Measurements from ENCODE around the gene SYT15.

The SYT15 gene

DNA sequence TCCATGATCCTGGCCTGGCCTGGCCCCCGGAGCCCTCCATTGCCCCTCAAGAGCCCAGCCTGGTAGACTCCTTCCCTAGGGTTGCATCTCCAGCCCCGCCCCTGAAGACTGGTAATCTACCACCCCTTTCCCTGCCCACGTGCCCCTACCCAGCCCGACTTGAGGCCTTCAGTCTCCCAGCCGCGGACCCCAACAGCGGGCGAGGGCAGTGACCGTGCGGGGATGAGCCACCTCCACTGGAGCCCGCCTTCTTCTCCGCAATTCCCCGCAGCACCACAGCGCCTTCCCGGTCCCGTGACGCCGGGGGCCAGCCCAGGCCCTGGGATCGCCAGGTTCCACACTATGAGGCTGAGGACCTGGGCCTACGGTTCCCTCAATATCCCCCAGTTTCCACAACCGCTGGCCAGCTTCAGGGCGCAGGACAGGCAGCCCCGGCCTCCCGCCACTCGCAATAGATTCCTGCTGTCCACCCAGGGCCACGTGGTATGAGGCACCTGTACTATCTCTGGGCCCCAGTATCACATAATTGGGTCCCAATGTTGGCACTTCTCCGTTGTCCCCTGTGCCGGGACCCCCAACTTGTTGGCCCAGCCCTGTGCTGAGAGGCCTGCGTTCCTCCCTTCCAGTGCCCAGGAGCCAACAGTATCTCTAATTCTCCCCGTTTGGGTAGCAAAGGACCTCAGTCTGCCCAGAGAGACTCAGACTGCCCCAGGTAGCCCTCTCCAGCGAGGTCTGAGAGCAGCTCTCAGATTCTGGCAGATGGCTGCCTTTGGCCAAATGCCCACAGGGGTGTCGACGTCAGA, 21.4 kb upstream of the SYT15 start:
- Mint-ChIP-seq H3K9me3 (no peaks in the 10 kb centered on the region), H3K27me3 (ENCODE audit: low read depth) (no peaks in the 10 kb centered on the region), H3K4me1 (no peaks in the 10 kb centered on the region), H3K27ac (no peak overlapping the region), H3K36me3 (ENCODE audit: low read depth) (no peaks in the 10 kb centered on the region), H3K4me3 (peak overlapping the region in 2 of 3 experiments; percentile 83 to 89)
- TF ChIP-seq, protein P1, sequence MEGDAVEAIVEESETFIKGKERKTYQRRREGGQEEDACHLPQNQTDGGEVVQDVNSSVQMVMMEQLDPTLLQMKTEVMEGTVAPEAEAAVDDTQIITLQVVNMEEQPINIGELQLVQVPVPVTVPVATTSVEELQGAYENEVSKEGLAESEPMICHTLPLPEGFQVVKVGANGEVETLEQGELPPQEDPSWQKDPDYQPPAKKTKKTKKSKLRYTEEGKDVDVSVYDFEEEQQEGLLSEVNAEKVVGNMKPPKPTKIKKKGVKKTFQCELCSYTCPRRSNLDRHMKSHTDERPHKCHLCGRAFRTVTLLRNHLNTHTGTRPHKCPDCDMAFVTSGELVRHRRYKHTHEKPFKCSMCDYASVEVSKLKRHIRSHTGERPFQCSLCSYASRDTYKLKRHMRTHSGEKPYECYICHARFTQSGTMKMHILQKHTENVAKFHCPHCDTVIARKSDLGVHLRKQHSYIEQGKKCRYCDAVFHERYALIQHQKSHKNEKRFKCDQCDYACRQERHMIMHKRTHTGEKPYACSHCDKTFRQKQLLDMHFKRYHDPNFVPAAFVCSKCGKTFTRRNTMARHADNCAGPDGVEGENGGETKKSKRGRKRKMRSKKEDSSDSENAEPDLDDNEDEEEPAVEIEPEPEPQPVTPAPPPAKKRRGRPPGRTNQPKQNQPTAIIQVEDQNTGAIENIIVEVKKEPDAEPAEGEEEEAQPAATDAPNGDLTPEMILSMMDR (IDR thresholded peaks at IDR 0.05; ENCODE audit: unreplicated experiment in 3 of 3): no peak

DNA sequence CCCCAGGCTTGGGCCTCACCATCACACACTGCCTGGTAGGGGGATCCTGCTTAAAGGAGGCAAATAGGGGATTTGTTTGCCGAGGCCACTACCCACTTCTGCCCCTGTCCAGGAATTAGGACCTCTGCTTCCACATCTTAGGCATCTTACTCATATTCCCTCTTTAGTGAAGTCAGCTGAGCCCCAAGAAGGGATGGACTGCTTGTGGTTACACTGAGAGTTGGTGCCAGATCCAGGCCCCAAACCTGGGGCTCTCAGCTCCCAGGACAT, 20.9 kb upstream of the SYT15 start:
- H3K9me3 Mint-ChIP-seq: no peaks in the 10 kb centered on the region
- no peaks in the 10 kb centered on the region for H3K27me3 Mint-ChIP-seq (ENCODE audit: low read depth)
- H3K4me1 Mint-ChIP-seq: no peaks in the 10 kb centered on the region
- no peak overlapping the region for H3K27ac Mint-ChIP-seq
- no peaks in the 10 kb centered on the region for H3K36me3 Mint-ChIP-seq (ENCODE audit: low read depth)
- H3K4me3 Mint-ChIP-seq: peak overlapping the region in 2 of 3 experiments; percentile 69 to 70
- TF ChIP-seq, protein P1 (IDR thresholded peaks at IDR 0.05; ENCODE audit: unreplicated experiment in 3 of 3): no peak

GRCh38 chr10:46558392-46559185, 20.3 kb upstream of the SYT15 start:
- peak overlapping the region in 2 of 3 experiments; percentile 69 to 70 for H3K4me3 Mint-ChIP-seq
- TF ChIP-seq, protein P1 (IDR thresholded peaks at IDR 0.05; ENCODE audit: unreplicated experiment in 3 of 3): no peak
- H3K36me3 Mint-ChIP-seq (ENCODE audit: low read depth): no peaks in the 10 kb centered on the region
- H3K4me1 Mint-ChIP-seq: no peaks in the 10 kb centered on the region
- no peaks in the 10 kb centered on the region for H3K9me3 Mint-ChIP-seq
- H3K27me3 Mint-ChIP-seq (ENCODE audit: low read depth): no peaks in the 10 kb centered on the region
- H3K27ac Mint-ChIP-seq: no peak overlapping the region

GRCh38 chr10:46559231-46559671, 19.7 kb upstream of the SYT15 start:
- Mint-ChIP-seq H3K36me3 (ENCODE audit: low read depth) (no peaks in the 10 kb centered on the region), H3K9me3 (no peaks in the 10 kb centered on the region), H3K27ac (no peak overlapping the region), H3K4me1 (no peaks in the 10 kb centered on the region), H3K27me3 (ENCODE audit: low read depth) (no peaks in the 10 kb centered on the region), H3K4me3 (no peak overlapping the region)
- TF ChIP-seq, protein P1 (IDR thresholded peaks at IDR 0.05; ENCODE audit: unreplicated experiment in 3 of 3): no peak

- no peak overlapping the region for H3K27ac Mint-ChIP-seq
- peaks cover under 1% of the 10 kb centered on the region for H3K27me3 Mint-ChIP-seq (ENCODE audit: low read depth)
- H3K36me3 Mint-ChIP-seq (ENCODE audit: low read depth): no peaks in the 10 kb centered on the region
- H3K4me3 Mint-ChIP-seq: no peak overlapping the region
- TF ChIP-seq, protein P1 (IDR thresholded peaks at IDR 0.05; ENCODE audit: unreplicated experiment in 3 of 3): no peak
- no peaks in the 10 kb centered on the region for H3K9me3 Mint-ChIP-seq
- H3K4me1 Mint-ChIP-seq: no peaks in the 10 kb centered on the region
Observed at GRCh38 chr10:46560381-46560780, 18.5 kb upstream of the SYT15 start.
